K562 (cell line): ENCODE data around the gene FAM184B. TPM values are rescaled to one million over a fixed set of nuclear protein-coding genes. Genes with fewer than 3 reads are reported as not detected.

Experiments used
- ATAC-seq: fragments of 200-7000 bp; cut with Tn5 transposase; 3 replicates; pipeline ENCODE4 v1.9.1; 2020; ENCODE audit warnings: moderate library complexity
- BruUV-seq: library from RNA; stranded (reverse); fragments of 400-500 nt; replicated peaks from 2 replicates; lab custom pipeline; 2021; lab: Mats Ljungman, UMichigan
- CTCF ChIA-PET: fragments of 300-600 bp; formaldehyde crosslinking; extraction: SDS; loops from one replicate; lab custom pipeline; 2021; ENCODE audit warnings: low intra/inter-chr PET ratio; lab: Yijun Ruan, JAX
- POLR2A ChIA-PET: fragments of 300-600, 350-650 bp; sonication (Branson Sonifier 250); formaldehyde crosslinking; extraction: SDS; loops from one replicate; lab custom pipeline; 2021; ENCODE audit warnings: antibody characterized with exemption, inconsistent platforms; lab: Yijun Ruan, JAX
- DNase-seq, 4 experiments: peaks; one replicate each; pipeline versions ENCODE4 v3.0.0 to v3.0.0-alpha.2; 2011 to 2018; ENCODE audit warnings: low spot score in 3 of 4, mixed read lengths in 3 of 4; ENCODE audit errors: extremely low read depth in 1 of 4
- FAIRE-seq: peaks from 2 replicates; lab custom pipeline; 2011; peaks lifted over from hg19 to GRCh38; lab: Jason Lieb, UNC
- H2AFZ ChIP-seq: 2 replicates; pipeline ENCODE4 v1.6.0; 2011; ENCODE audit warnings: low read depth, low read length, control low read depth, inconsistent platforms
- H3K27ac ChIP-seq: fragments of 200-600 bp; 3 replicates; pipeline ENCODE4 v1.8.0; 2011; ENCODE audit warnings: low read depth, mild to moderate bottlenecking, control low read depth, inconsistent platforms, low read length, moderate library complexity, mixed read lengths; ENCODE audit errors: extremely low read depth
- H3K27me3 ChIP-seq, 2 experiments: fragments of 300-600 bp in 1 of 2; 2 replicates in 1 of 2; 3 replicates in 1 of 2; pipeline versions ENCODE4 v1.6.0 to v1.8.0; 2011; ENCODE audit warnings: inconsistent platforms in 2 of 2, low read length in 2 of 2, mild to moderate bottlenecking in 1 of 2, mixed read lengths in 1 of 2, moderate library complexity in 1 of 2; ENCODE audit not compliant: control insufficient read depth in 2 of 2, insufficient read depth in 2 of 2
- H3K36me3 ChIP-seq: fragments of 300-600 bp; 3 replicates; pipeline ENCODE4 v1.8.0; 2011; ENCODE audit warnings: mild to moderate bottlenecking, low read length, inconsistent platforms; ENCODE audit not compliant: control insufficient read depth, insufficient read depth
- H3K4me1 ChIP-seq, 2 experiments: fragments of 200-600 bp in 1 of 2; replicated peaks in 1 of 2; 2 replicates in 1 of 2; 3 replicates in 1 of 2; pipeline versions ENCODE4 v1.5.1 to v1.8.0; 2011; ENCODE audit warnings: inconsistent platforms in 2 of 2, low read length in 2 of 2, mild to moderate bottlenecking in 1 of 2, mixed read lengths in 1 of 2, moderate library complexity in 1 of 2; ENCODE audit not compliant: control insufficient read depth in 2 of 2, insufficient read depth in 2 of 2
- H3K4me2 ChIP-seq: 2 replicates; pipeline ENCODE4 v1.6.1; 2011; ENCODE audit warnings: low read length, control low read depth, inconsistent platforms, mixed read lengths; ENCODE audit not compliant: insufficient read depth
- H3K4me3 ChIP-seq: fragments of 200-600 bp; sonication (generic), shearing (Covaris generic); 2 replicates; pipeline ENCODE4 v1.5.1; 2016; ENCODE audit warnings: control low read depth, inconsistent platforms
- H3K79me2 ChIP-seq: fragments of 200-600 bp; 3 replicates; pipeline ENCODE4 v1.8.0; 2011; ENCODE audit warnings: low read length, inconsistent platforms; ENCODE audit not compliant: control insufficient read depth, insufficient read depth
- H3K9ac ChIP-seq, 2 experiments: 2 replicates each; pipeline versions ENCODE4 v1.6.0 to v1.6.1; 2011; ENCODE audit warnings: low read depth in 2 of 2, low read length in 2 of 2, control low read depth in 1 of 2, inconsistent platforms in 1 of 2, mild to moderate bottlenecking in 1 of 2, mixed read lengths in 1 of 2; ENCODE audit not compliant: insufficient read depth in 1 of 2
- H3K9me1 ChIP-seq: one replicate; pipeline ENCODE4 v1.6.0; 2011; ENCODE audit warnings: inconsistent platforms, mild to moderate bottlenecking, low read length, moderate library complexity; ENCODE audit not compliant: control insufficient read depth, insufficient read depth
- H3K9me3 ChIP-seq: replicated peaks from 2 replicates; pipeline ENCODE4 v1.5.1; 2011; ENCODE audit warnings: low read depth, low read length, inconsistent platforms; ENCODE audit not compliant: control insufficient read depth, insufficient read depth
- H4K20me1 ChIP-seq: replicated peaks from 2 replicates; pipeline ENCODE4 v1.6.1; 2011; ENCODE audit warnings: low read length, inconsistent platforms, mixed read lengths; ENCODE audit not compliant: control insufficient read depth, insufficient read depth
- ESRRB ChIP-seq: fragments of 250-450 bp; sonication (Bioruptor Pico); IDR thresholded peaks from 2 replicates; pipeline ENCODE4 v1.5.0; 2020; ENCODE audit warnings: mild to moderate bottlenecking, moderate library complexity, borderline replicate concordance
- FOXK1 ChIP-seq: sonication (generic); formaldehyde crosslinking; IDR thresholded peaks from 2 replicates; pipeline ENCODE4 v1.8.0; 2022; ENCODE audit warnings: missing genetic modification reagents, mild to moderate bottlenecking, borderline replicate concordance
- HNRNPH1 ChIP-seq: fragments of 200-400 bp; formaldehyde crosslinking; optimal IDR thresholded peaks from 2 replicates; pipeline ENCODE3; 2017; ENCODE audit warnings: low read depth, mild to moderate bottlenecking, low read length, moderate library complexity
- HNRNPL ChIP-seq: fragments of 200-400 bp; formaldehyde crosslinking; IDR thresholded peaks from 2 replicates; pipeline ENCODE4 v1.6.1; 2017; ENCODE audit warnings: low read depth, mild to moderate bottlenecking, low read length
- NUFIP1 ChIP-seq: fragments of 450-650 bp; IDR thresholded peaks from 2 replicates; pipeline ENCODE4 v1.6.1; 2018; ENCODE audit not compliant: partially characterized antibody
- SIN3A ChIP-seq, 2 experiments: fragments of 150-350 bp in 1 of 2; IDR thresholded peaks; 2 replicates each; pipeline ENCODE4 v1.6.1; 2011 to 2016; ENCODE audit warnings: borderline replicate concordance in 2 of 2, low read depth in 2 of 2, low read length in 2 of 2, mild to moderate bottlenecking in 2 of 2, moderate library complexity in 2 of 2; ENCODE audit not compliant: control insufficient read depth in 1 of 2
- SMAD3 ChIP-seq: fragments of 450-650 bp; formaldehyde crosslinking; conservative IDR thresholded peaks from 2 replicates; pipeline ENCODE4 v1.4.0; 2020; ENCODE audit warnings: mild to moderate bottlenecking
- SMARCC2 ChIP-seq: fragments of 450-650 bp; IDR thresholded peaks from 2 replicates; pipeline ENCODE4 v1.6.1; 2017; ENCODE audit warnings: antibody characterized with exemption, moderate library complexity, mild to moderate bottlenecking, low read depth
- ZBTB7A ChIP-seq: IDR thresholded peaks from 2 replicates; pipeline ENCODE4 v1.6.1; 2011; ENCODE audit warnings: low read depth, mild to moderate bottlenecking, low read length, moderate library complexity, borderline replicate concordance; ENCODE audit not compliant: control insufficient read depth
- ZFP1 ChIP-seq: fragments of 450-650 bp; formaldehyde crosslinking; IDR thresholded peaks from 2 replicates; pipeline ENCODE4 v1.4.0; 2020; ENCODE audit warnings: mild to moderate bottlenecking, mixed read lengths
- ZNF143 ChIP-seq: sonication (generic); formaldehyde crosslinking; IDR thresholded peaks from 2 replicates; pipeline ENCODE4 v1.9.0; 2022; ENCODE audit warnings: mild to moderate bottlenecking, missing genetic modification reagents
- ZNF212 ChIP-seq: fragments of 450-650 bp; formaldehyde crosslinking; IDR thresholded peaks from 2 replicates; pipeline ENCODE4 v1.4.0; 2020; ENCODE audit warnings: mild to moderate bottlenecking
- ZNF347 ChIP-seq: fragments of 450-650 bp; formaldehyde crosslinking; IDR thresholded peaks from 2 replicates; pipeline ENCODE4 v1.4.0; 2020; ENCODE audit warnings: low read depth, mild to moderate bottlenecking, moderate library complexity
- ZNF407 ChIP-seq: fragments of 450-650 bp; IDR thresholded peaks from 2 replicates; pipeline ENCODE4 v1.6.1; 2016; ENCODE audit warnings: low read depth
- WGBS: fragments of 100-300 bp; shearing (Covaris generic); methylation state at CpG from one replicate; pipeline ENCODE4 v1.1.6; 2016; ENCODE audit warnings: low coverage, mixed read lengths; ENCODE audit not compliant: insufficient coverage; ENCODE audit errors: missing lambda C conversion rate; 5-methylcytosine and 5-hydroxymethylcytosine counted together
- in situ Hi-C: fragments of 300-500 bp; cut with MboI; formaldehyde crosslinking; loops from 4 replicates; pipeline ENCODE4 v1.15.0; 2018; ENCODE audit warnings: inconsistent platforms, mixed read lengths
- intact Hi-C: fragments of 100-400 bp; cut with micrococcal nuclease; formaldehyde crosslinking; loops from 2 replicates; pipeline ENCODE4 v1.14.2; 2022
- polyA plus RNA-seq, 8 experiments: library from polyadenylated mRNA; depleted of rRNA in 4 of 8; stranded (reverse) in 5 of 8; unstranded in 3 of 8; fragments of >200 nt; fragmentation: Nextera tagmentation in 2 of 8; fragmentation: Illumina TruSeq in 1 of 8; extraction: Ambion mirVana in 2 of 8; extraction: Trizol in 1 of 8; gene quantifications; 2 replicates each; pipeline versions ENCODE4 v1.2.1 to v1.2.3, GENCODE V29; 2011 to 2014; ENCODE audit warnings: inconsistent platforms in 1 of 8, missing spikeins in 1 of 8
- total RNA-seq, 7 experiments: library from RNA; depleted of rRNA in 6 of 7; stranded (reverse); fragments of >200 nt in 6 of 7; fragmentation: Illumina TruSeq in 2 of 7; extraction: Trizol in 2 of 7; gene quantifications; 2 replicates each; pipeline versions ENCODE4 v1.2.1 to v1.2.3, GENCODE V29; 2011 to 2021; ENCODE audit warnings: low replicate concordance in 1 of 7
- TF ChIP-seq, protein P1 (sequence below): fragments of 450-650 bp; formaldehyde crosslinking; IDR thresholded peaks from 2 replicates; pipeline ENCODE4 v1.4.0; 2022; ENCODE audit warnings: missing genetic modification characterization

FAM184B gene
- total and polyA plus RNA-seq, 9 of the 15 experiments (the other 6 are each of a cell fraction or from before 2014, with no cell fraction given), result not detected

DNA sequence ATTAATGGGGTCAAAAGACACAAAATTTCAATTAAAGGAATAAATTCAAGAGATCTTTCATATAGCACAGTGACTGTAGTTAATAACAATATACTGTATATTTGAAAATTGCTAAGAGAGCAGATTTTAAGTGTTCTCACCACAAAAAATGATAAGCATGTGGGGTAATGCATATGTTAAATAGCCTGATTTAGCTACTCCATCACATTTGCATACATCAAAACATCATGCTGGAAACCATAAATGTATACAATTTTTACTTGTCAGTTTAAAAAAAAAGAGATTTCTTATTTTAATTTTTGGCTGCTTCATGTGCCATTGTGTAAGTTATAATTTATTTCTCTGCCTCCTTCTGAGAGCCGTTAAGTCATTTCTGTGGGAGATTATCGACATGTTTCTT, 65.9 kb downstream of the FAM184B start:
- Histone ChIP-seq H2AFZ (no peak overlapping the region), H3K4me2 (no peak overlapping the region), H4K20me1 (no peaks in the 10 kb centered on the region), H3K9me1 (no peaks in the 10 kb centered on the region), H3K27ac (no peak overlapping the region), H3K4me1 (no peaks in the 10 kb centered on the region), H3K9ac (no peak overlapping the region), H3K4me3 (no peak overlapping the region), H3K9me3 (no peaks in the 10 kb centered on the region), H3K36me3 (no peaks in the 10 kb centered on the region), H3K79me2 (no peaks in the 10 kb centered on the region), H3K27me3 (peaks cover 18% of the 10 kb centered on the region in 2 experiments; a peak in 4 of 5 replicates)
- POLR2A ChIA-PET, result no interaction called here
- intact Hi-C loops, result no loop called here
- FAIRE-seq (no peak), DNase-seq (no peak), ATAC-seq (no peak)
- in situ Hi-C loops, result no loop called here
- WGBS, result 0% methylated on average over 2 of the region's 2 CpGs
- BruUV-seq, result no TSS peak
- CTCF ChIA-PET, result no interaction called here
- TF ChIP-seq SMARCC2 (no peak), ZNF407 (no peak), ZBTB7A (no peak), NUFIP1 (no peak), FOXK1 (CRISPR knock-in tag) (no peak), ESRRB (CRISPR knock-in tag) (no peak), ZNF347 (CRISPR knock-in tag) (no peak), ZNF143 (CRISPR knock-in tag) (no peak), HNRNPL (no peak), ZFP1 (no peak), HNRNPH1 (no peak), SMAD3 (CRISPR knock-in tag) (no peak), SIN3A (IDR thresholded peaks at IDR 0.05; ENCODE audit: borderline replicate concordance in 2 of 2, control insufficient read depth in 1 of 2, low read depth in 2 of 2, low read length in 2 of 2) (no peak), ZNF212 (CRISPR knock-in tag) (no peak)
- TF ChIP-seq, protein P1, sequence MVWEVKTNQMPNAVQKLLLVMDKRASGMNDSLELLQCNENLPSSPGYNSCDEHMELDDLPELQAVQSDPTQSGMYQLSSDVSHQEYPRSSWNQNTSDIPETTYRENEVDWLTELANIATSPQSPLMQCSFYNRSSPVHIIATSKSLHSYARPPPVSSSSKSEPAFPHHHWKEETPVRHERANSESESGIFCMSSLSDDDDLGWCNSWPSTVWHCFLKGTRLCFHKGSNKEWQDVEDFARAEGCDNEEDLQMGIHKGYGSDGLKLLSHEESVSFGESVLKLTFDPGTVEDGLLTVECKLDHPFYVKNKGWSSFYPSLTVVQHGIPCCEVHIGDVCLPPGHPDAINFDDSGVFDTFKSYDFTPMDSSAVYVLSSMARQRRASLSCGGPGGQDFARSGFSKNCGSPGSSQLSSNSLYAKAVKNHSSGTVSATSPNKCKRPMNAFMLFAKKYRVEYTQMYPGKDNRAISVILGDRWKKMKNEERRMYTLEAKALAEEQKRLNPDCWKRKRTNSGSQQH (CRISPR knock-in tag), result no peak
